Measurements from ENCODE around the gene MAP1LC3B2. TPM values are rescaled to one million over a fixed set of nuclear protein-coding genes. Genes with fewer than 3 reads are reported as not detected.

MAP1LC3B2 gene
- polyA plus RNA-seq, 1 experiment = 3.8 TPM

GRCh38 chr12:116599285-116600136, 40.3 kb downstream of the MAP1LC3B2 start:
- POLR2A ChIA-PET = no interaction called here
- TF ChIP-seq CTCF (IDR thresholded peaks at IDR 0.05; ENCODE audit: low read depth, low read length) = peak; percentile 66
- CTCF ChIA-PET = interaction anchor here (0.6 to 3.1 kb wide), 15 partner anchors 10 to 600 kb away, joined by 3 to 13 read pairs (median 3); partner anchors contain the start of gene MED13L
- DNase-seq (ENCODE audit: low read depth, low spot score) = peak; percentile 20
- H3K4me3 ChIP-seq (ENCODE audit: low read depth, low read length) = peak overlapping the region; percentile 44
- no peaks in the 10 kb centered on the region for H3K27me3 ChIP-seq (ENCODE audit: control insufficient read depth, insufficient read depth, low read length)
- no peaks in the 10 kb centered on the region for H3K9me3 ChIP-seq (ENCODE audit: control insufficient read depth, insufficient read depth, low read length)
- peak overlapping the region; percentile 52 for H3K27ac ChIP-seq (ENCODE audit: low read depth, low read length)

DNA sequence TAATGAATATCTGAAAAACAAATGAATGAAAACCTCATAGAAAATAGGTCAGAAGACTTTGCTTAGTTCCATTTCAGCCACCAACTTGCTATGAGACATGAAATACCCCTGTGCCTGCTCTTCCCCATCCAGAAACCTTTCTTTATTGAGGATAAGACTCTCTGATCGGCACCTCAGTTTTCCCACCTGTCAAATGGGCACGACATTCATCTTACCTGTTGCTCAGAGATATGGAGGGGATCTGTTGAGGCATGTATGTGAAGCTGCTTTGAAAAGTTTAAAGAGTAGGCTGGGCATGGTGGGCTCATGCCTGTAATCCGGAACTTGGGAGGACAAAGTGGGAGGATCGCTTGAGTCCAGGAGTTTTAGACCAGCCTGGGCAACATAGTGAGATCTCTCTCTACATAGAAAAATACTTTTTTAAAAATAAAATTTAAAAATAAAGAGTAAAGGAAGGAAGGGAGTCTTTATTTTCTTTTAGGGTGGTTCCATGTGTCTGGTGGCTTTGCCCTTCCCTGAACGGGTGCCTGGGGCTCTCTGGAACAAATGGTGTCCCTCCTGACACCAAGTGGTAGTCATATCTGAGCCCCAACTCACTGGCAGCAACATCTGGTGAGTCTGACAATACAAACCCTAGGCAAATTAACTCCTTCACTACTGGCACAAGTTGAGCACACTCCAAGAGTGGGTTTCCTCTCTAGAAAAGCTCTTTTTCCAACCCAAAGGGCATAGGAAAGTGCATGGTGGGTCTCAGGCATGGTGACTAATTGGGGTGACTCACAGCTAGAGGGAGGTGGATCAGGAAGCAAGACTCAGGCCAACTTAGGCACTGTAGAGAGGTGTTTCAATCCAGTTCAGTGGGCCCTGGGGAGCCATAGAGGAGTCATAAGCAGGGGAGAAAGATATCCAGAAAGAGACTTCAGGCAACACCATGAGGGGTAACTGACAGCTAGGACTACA, 42.1 kb downstream of the MAP1LC3B2 start:
- ChIA-PET POLR2A (no interaction called here), CTCF (interaction anchor here (0.6 to 3.1 kb wide), 14 partner anchors 9 to 1975 kb away, joined by 3 to 13 read pairs (median 4); partner anchors contain the start of gene MED13L)
- no peak for DNase-seq (ENCODE audit: low read depth, low spot score)
- no peaks in the 10 kb centered on the region for H3K27me3 ChIP-seq (ENCODE audit: control insufficient read depth, insufficient read depth, low read length)
- H3K9me3 ChIP-seq (ENCODE audit: control insufficient read depth, insufficient read depth, low read length) = no peaks in the 10 kb centered on the region
- TF ChIP-seq CTCF (IDR thresholded peaks at IDR 0.05; ENCODE audit: low read depth, low read length) = no peak
- no peak overlapping the region for H3K27ac ChIP-seq (ENCODE audit: low read depth, low read length)
- H3K4me3 ChIP-seq (ENCODE audit: low read depth, low read length) = no peak overlapping the region

DNA sequence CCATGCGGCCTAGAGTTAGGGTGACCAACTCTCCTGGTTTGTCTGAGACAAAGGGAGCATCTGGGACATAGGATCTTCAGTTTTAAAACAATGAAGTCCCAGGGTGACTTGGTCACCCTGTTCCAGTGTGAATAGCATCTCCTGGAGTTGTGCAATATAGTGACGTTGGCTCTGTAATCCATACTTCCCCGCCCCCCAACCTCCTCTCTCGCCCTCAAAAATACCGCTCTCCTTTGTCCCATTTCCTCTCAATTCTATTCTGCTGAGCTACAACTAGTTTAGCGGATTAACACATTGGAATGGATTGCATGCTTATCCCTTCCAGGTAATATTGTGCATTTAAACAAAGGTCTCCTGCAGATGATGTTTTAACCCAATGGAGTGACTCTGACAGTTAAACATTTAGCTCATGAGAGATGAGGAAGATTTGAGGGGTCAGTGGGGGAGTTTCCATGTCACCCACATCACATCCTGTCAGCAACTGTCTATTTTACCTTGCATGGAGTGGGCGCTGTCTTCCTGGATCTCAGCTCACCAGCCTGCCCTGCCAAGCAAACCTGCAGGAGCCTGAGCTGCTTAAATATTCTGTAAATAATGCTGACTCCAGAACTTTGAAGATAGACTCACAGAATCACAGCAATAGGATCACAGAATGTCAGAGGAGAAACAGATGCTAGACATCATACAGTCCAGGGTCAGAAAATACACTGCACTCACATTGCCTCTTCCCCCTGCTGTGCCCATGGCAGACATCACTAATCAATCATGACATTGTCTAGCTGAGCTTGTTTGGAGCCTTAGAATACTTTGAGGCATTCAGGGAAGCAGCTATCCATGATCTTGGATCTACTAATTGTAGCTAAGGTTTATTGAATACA, 43.0 kb downstream of the MAP1LC3B2 start:
- DNase-seq (ENCODE audit: low read depth, low spot score) = no peak
- no peak for TF ChIP-seq CTCF (IDR thresholded peaks at IDR 0.05; ENCODE audit: low read depth, low read length)
- Histone ChIP-seq H3K4me3 (ENCODE audit: low read depth, low read length) (no peak overlapping the region), H3K27me3 (ENCODE audit: control insufficient read depth, insufficient read depth, low read length) (no peaks in the 10 kb centered on the region), H3K9me3 (ENCODE audit: control insufficient read depth, insufficient read depth, low read length) (no peaks in the 10 kb centered on the region), H3K27ac (ENCODE audit: low read depth, low read length) (no peak overlapping the region)
- POLR2A ChIA-PET = interaction anchor here (0.5 kb wide), 1 partner anchor 315 kb away, joined by 8 read pairs; no protein-coding TSS in a partner anchor
- CTCF ChIA-PET = interaction anchor here (0.6 to 0.9 kb wide), 3 partner anchors 37 to 1976 kb away, joined by 3 to 4 read pairs (median 4); no protein-coding TSS in a partner anchor

DNA sequence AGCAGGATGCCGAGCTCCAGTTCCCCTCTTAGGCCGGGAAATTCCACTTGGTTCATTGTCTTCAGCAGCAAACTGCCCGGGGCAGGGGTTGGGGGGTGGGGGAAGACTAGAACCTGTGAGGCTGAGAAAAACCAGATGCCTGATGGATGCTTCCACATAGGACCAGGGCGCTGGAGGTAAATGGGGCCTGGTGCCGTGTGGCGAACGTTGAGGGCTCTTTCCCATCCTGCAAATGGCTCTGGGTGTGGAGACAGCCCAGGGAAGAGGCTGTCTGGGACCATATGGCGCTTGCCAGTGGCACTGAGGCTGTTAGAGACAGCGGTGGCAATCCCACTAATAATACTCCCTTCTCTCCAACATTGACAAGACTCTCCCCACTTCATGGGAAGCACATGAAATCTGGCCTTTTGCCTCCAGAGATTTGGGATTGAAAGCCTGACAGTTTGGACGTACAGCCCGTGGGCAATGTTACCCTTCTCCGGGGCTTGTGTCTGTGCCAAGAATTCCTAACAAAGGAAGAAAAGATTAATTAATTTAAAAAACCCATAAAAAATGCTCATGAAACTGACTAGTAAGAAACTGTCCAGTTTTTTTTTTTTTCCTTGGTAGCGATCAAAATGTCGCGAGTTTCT, 44.5 kb downstream of the MAP1LC3B2 start:
- no peak for DNase-seq (ENCODE audit: low read depth, low spot score)
- no peak overlapping the region for H3K27ac ChIP-seq (ENCODE audit: low read depth, low read length)
- no peak overlapping the region for H3K4me3 ChIP-seq (ENCODE audit: low read depth, low read length)
- no peaks in the 10 kb centered on the region; the same call in 1 of the 2 replicates for H3K9me3 ChIP-seq (ENCODE audit: control insufficient read depth, insufficient read depth, low read length)
- no peak for TF ChIP-seq CTCF (IDR thresholded peaks at IDR 0.05; ENCODE audit: low read depth, low read length)
- CTCF ChIA-PET = interaction anchor here (0.6 kb wide), 2 partner anchors 72 to 1882 kb away, joined by 3 to 5 read pairs; no protein-coding TSS in a partner anchor
- POLR2A ChIA-PET = no interaction called here
- no peaks in the 10 kb centered on the region for H3K27me3 ChIP-seq (ENCODE audit: control insufficient read depth, insufficient read depth, low read length)

Data from AG04450 (cell line).